HG03066 (cell line): Measurements from ENCODE around the gene MYOD1.

Source experiments
- ATAC-seq: cut with Tn5 transposase; IDR thresholded peaks from one replicate; pipeline ENCODE4 v1.9.1; 2021; ENCODE audit warnings: low read depth; ENCODE audit not compliant: unreplicated experiment

MYOD1 gene

DNA sequence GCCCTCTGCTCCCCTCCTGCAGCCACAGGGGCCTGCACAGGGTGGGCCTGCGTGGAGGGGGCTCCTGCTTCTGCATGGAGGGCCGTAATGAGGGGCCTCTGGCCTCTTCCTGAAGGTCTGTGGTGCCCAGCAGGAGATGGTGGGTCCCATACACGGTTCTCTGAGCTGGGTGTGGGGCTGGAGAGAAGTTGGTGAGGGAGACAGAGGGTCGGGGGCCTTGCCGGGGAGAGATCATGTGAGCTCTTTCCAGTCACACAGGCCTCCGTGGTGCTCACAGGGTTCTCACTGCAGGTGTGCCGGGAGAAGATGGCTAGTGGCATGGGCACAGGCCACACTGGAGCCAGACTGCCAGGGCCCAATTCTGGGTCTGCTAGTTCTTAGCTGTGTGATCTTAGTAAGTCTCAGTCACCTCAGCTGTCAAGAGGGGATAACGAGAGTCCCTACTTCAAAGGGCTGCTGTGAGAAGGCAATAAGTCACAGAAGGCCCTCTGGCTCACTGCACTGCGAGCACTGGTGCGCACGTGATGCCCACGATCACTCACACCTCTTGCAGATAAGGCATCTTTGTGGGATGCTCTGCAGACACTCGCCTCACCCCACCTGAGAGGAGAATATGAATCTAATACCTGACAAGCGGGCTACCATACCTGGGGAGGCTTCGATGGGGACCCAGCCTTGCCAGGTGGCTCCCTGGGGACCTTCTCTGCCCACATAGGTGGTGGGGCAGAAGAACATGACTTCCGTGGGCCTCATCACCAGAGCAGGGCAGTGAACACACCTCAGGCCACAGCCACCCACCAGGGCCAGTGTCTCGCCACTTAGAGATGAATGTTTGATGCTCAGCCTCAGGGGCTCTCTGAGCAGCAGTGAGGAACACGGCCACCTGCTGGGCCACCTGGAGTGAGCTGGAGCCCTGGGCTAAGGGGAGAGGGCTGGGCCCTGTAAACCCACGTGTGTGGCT, 29.7 kb downstream of the MYOD1 start:
- no peak for ATAC-seq

DNA sequence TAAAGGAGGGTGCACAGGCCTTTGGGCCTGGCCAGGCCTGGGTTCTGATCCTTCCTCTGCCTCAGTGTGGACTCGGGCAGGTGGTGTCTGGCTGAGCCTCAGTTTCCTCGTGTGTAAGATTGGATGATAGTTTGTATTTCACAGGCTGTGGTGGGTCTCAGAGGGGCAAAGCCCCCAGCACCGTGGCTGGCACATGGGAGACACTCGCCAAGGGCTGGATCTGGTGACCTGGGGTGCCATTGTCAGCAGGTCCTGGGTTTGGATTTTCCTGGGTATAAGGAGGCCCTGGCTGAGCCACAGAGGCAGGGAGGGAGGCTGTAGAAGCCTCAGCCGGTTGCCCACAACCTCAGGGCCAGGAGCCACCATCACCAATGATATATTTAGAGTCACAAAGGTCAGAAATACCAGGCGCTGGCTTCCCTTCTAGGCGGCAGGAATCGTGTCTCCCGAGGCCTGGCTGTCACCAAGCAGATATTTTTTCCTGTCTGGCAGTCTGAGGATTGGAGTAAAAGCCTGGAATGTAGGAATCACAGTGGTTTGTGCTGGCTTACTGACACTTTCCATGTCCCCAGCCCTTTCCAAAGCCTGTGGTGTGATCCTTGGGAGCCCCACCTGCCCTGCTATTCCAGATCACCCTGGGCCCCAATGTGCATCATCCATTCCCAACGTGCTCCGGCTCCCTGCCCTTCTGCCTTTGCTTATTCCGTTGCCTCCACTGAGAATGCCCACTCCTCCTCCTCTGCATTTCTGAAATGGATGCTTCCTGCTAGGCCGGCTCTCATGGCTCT, 30.8 kb downstream of the MYOD1 start:
- ATAC-seq: no peak

DNA sequence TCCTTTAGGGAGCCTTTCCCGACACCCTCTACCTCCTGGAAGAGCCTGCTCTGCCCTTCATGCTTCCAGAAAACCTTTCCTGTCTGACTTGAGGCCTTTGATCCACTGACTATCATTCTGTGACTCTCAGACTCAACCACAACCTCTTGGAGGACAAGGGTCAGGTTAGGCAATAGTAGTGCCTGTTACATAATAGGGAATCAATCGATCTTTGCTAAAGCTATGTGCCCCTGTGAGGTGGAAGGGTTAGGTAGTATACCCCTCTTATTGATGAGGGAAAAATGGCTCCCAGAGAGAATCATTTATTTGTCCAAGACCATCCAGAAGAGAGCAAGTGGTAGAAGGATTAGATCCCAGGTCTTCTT, 31.4 kb downstream of the MYOD1 start:
- ATAC-seq: no peak

DNA sequence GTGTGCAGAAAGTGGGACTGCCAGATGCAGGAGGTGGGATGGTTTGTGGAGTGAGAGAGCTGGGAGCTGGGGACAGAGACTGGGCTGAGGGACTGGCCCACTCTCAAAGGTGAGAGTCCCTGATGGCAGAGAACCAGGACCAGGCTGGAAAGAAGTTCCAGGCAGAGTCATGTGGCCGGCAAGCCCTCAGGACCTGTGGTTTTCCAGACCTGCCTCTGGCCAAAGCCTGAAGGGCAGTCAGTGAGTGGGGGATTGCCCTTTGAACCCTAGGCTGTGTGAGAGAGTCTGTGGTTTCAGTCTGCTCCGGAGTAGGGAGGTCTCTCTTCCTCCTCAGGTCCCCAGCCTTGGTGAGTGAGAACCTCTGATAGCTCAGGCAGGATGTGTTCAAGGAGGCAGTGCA, 32.2 kb downstream of the MYOD1 start:
- no peak for ATAC-seq

DNA sequence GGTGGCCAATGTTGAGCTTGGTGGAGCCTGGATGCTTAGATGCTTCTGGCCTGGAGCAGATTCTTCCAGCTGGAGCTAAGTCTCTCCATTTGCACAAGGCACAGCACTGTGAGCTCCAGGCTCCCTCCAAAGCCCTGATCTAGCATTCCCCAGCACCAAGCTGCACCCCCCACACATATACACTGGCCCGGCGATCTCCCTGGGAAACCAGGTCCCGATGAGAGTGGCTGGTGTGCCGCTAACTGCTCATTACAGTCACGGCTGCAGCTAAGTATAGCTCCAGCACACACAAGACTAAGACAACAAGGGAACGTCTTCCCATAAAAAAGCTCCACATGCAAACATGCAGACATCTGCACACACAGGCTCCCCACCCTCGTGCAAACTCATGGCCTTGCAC, 32.8 kb downstream of the MYOD1 start:
- ATAC-seq: no peak

DNA sequence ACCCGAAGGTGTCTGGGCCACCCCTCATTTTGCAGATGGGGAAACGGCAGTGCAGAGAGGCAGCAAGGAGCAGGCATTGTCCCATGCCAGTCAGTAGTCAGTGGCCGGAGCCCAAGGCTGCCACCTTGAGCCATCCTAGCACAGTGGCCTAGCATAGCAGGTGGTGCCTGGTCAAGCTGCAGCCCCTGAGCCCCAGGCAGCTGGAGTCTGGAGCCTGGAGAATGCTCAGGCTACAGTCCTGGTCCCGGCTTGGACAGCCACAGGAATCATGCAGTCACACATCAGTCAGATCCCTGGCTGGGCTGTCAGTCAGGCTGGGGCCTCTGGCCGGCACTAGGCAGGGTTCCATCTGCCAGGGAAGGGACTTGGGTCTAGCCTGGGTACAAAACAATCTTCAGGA, 33.8 kb downstream of the MYOD1 start:
- ATAC-seq: no peak

DNA sequence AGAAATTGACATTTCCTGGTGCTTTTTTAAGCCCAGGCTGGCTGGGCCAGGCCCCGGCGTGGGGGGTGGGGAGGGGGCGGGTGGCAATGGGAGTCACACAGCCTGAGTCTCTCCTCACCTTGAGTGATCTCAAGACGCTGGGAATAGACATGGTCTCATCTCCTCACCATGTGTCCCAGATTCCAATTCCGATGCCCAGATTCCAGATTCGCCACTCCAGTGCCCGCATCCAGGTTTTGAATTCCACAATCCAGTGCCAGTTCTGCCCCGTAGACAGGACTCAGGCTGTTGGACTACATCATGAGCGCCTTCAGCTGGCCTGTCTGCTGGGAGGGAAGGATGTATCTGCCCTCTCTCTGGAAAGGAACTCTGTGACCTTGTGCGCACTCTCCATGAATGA, 34.3 kb downstream of the MYOD1 start:
- no peak for ATAC-seq

DNA sequence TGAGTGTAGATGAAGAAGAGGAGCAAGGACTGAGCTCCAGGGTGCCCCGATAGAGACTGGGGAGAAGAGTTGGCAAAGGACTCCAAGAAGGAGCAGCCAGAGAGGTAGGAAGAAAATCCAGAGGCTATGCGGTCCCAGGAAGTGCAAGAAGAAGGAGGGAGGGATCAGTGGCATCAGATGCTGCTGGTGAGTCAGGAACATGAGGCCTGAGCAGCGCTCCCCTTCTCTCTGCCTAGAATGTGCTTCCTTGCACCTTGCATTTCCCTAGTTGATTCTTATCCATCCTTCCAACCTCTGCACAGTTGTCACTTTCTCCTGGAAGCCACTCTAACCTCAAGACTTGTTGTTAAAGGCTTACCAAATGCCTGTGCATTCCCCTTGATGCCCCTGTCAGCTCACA, 36.5 kb downstream of the MYOD1 start:
- ATAC-seq: no peak

DNA sequence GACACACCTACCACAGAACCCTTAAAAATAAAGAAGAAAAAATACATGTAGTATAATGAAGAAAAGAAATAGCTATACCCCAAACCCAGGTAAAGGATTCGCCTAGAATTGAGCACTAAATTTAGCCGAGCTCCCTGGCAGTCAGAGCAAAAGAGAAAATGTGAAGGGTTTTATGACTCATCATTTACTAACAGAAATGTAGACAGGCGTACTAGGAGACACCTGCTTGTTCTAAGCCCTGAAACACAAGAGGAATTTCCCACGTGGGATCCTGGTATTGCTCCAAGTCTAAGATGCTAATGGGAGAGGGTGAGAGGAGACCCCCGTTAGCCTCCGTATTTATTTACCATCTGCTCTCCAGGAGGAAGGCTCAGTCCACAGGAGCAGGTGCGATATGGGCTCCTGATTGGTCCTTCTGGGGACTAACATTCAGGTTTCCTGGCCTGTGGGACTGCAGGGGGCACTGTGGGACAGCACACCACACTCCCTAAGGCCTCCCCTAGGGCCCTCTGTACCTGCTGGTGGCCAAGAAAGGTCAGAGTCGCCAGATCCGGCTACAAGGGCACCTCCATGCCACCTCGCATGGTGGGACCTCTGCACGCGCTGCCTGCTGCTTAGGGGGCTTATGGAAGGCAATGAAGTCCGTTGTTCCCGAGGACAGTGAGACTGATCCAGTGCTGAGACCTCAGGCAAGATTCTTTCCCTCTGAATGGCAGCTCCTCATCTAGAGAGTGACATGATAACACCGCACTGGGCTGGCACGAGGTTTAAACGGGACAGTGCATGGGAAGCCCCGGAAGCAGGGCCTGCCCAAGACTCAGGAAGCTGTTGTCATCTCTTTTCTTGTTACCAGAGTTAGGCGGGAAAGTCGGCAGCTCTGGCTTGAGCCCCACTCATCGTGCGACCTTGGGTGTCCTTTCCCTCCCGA, 41.0 kb downstream of the MYOD1 start:
- ATAC-seq: no peak

DNA sequence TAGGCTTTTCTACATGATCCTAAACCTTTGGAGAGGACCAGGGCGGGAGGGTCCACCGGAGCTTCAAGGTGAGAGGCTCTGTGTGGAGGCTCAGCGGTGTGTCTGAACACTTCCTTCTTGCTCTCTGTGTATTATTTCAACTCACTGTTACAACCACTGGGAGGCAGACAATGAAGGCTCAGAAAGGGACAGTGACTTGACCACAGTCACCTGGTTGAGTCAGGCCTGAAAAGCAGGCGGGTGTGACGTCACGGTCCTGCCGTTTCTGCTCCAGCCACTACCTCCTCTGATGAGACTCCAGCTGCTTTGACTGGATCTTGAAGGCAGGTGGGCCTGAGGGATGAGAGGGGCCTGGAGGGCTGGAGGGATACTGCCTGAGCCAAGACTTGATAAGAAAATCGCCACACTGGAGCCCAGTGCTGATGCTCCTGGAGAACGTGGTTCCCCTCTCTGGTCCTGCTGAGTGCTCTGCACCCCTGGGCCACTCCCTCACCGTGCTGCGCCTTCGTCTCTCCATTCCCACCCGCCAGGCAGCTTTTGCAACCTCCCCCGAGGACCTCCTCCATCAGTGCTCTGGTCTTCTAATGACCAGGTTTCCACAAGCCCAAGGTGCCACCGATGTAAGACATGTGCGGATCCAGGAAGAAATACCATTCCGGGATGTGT, 43.1 kb downstream of the MYOD1 start:
- no peak for ATAC-seq

DNA sequence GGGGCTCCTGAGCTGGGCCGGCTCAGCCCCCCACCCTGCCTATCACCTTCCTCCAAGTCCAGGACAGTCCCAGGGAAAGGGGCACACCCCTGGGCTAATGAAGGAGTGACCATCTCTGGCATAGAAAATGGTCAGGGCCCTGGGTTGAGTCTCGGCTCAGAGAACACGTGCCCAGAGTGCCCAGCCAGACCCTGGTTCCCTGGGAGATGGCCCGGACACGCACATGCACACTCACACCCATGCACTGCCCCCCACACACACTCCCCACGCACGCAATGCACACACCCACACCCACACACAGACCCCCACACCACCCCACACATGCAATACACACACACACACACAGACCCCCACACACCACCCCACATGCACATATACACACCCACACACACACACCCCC, 43.9 kb downstream of the MYOD1 start:
- ATAC-seq: no peak

DNA sequence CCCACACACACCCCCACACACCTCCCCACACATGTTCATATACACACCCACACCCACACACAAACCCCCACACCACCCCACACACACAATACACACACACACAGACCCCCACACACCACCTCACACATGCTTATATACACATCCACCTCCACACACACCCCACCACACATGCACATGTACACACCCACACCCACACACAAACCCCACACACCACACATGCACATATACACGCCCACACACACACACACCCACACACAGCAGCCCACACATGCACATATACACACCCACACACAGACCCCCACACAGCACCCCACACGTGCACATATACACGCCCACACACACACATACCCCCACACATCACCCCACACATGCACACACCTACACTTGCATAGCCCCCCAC, 44.3 kb downstream of the MYOD1 start:
- ATAC-seq: no peak

DNA sequence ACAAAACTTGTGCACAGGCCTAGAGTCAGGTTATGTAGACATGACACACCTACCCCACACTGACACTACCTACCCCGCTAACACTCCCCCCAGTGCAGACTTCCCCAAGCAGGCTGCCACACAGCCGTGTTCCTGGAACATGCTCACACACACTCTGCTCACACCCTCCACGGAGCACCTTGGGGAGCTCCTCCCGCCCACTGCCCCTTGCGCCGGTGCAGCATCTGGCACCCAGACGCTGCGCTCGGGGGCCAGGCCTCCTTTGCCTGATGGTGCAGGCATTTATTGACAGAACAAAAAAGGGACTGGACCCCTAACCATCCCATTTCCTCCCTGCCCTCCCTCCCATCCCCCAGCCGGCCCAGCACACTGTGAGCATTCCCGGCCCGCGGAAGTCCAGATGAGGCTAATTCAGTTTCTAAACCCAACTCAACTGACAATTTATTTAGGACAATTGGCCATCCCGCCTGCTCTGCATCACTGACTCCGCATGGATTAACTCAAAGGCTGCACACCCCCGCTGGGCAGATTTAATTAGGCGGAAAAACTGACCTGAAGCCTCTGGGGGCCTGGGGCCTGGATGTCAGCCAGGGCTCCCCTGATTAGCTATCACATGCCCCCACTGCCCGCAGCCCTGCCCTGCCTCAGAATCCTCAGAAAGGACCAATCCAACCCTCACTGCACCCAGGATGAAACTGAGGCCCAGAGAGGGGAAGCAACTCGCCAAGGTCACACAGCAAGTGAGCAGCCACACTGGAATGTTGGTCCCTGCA, 45.3 kb downstream of the MYOD1 start:
- ATAC-seq: no peak

DNA sequence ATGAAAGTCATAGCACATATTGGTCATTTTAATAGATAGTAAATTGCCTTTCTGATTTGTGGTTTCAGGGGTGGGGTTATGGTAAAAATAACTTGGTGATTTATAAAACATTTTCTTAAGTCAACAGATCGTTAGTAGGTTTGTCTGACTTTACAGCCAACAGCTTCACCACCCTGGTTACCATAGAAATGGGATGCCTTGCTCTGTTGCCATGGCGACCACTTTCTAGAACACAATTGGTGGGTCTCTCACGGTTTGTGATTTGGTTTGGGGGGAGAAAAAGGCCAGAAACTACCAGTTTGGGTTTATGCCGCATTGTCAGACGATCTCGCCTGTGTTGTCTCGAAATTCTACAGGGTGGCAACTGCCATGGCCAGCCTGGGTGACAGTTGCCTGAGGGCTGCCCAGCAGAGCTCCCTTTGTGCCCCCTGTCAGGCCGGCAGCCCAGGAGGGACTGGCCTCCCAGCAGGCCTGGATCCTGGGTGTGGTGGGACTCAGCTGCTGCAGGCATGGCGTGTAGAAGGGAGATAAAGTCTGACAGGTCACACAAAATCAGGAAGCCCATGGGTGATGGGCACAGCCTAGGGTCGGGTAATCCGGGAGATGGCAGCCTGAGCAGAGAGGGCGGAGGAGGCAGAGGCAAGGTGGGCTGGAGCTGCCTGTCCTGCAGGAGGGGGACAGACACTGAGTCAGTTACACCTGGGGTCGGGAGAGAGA, 46.1 kb downstream of the MYOD1 start:
- no peak for ATAC-seq

DNA sequence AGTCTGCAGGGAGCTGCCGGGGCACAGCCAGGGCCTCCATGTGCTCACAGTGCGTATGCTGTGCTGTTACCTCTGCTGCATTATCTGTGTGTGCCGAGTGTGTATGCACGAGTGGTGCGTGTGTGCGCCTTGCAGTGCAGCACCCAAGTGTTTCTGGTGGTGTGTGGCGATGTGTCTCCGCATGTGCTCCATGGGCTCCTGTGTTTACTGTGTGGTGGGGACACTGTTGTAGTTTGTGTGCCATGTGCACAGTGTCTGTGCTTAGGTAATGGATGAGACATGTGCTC, 46.6 kb downstream of the MYOD1 start:
- ATAC-seq: no peak

DNA sequence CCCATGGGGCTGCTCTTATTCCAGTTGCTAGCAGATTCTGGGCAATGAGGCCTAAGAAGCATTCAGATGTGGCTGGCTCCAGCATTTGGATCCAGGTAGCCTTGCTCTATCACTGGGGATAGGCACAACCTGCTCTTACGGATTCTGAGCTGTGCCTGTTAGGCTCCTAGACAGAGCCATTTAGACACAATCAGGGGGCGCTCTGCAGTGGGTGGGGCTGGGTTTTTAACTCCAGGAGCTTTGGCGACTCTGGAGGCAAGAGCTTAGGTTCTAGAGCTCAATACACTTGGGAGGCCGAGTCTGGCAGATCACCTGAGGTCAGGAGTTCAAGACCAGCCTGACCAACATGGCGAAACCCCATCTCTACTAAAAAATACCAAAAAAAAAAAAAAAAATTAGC, 47.2 kb downstream of the MYOD1 start:
- ATAC-seq: no peak

DNA sequence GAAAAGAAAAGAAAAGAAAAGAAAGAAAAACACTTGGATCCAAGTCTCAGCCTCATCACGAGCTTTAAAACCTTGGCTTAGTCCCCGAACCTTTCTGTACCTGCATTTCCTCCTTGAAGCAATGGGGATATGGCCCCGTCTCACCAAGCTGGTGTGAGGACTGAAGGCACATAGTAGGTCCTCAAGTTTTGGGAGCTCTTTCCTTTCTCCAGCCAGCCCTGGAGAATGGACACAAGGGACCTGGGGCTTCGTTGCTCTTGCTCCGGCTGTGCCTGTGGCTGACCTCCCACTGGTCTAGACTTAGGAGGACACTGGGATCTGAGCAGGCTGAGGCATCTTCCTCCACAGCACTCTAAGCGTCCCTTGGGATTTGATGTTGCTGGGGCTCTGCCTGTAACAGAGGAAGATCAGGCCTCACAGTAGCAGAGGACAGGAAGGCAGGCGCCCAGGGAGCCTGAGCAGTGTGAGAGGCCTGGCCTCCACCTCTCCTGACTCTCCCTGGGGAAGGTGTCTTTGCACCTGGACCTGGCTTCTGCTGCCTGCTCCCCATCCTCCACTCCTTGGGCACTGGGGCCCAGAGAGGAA, 48.0 kb downstream of the MYOD1 start:
- no peak for ATAC-seq

DNA sequence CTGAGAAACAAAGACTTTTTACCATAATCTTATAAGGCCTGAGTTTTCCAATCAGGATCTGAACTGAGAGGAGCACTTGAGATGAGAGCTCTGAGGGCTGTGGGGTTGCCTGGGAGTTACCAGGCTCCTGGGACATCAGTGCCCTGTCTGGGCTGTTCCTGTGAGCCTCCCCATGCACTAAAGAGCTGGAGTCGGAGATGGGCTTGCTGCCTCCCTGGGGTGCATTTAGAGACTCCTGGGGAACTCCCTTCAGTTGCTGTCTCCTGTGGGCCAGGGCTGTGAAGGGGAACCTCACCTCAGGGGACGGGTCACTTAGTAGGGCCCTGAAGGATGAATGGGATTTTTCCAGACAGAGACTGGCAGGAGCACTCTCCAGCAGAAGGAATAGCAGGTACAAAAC, 48.5 kb downstream of the MYOD1 start:
- no peak for ATAC-seq

DNA sequence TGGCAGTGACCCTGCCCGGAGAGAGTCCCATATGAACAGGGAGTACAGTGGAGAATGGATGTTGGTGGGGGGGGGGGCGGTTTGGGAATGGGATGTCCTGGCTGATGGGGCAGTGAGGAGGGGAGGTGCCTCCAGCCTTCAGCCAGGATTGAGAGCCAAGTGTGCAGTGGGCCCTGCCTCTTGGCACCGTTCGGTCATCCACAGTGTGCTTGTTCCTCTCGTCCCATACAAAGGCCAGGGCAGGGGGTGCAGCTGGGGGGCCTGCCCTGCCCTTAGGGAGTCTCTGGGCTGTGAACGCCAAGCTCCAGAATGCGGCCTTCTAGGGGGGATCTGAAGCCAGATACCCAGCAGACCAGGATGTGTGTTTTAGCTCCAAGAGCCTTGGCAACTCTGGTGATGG, 49.2 kb downstream of the MYOD1 start:
- no peak for ATAC-seq
